A549 (cell line): ENCODE measurements around the gene PPFIA2. TPM values are rescaled to one million over a fixed set of nuclear protein-coding genes. Genes with fewer than 3 reads are reported as not detected.

Source experiments
- ATAC-seq, 2 experiments: fragments of 200-7000 bp in 1 of 2; fragments of >200 bp in 1 of 2; cut with Nextera tagmentation in 1 of 2; cut with Tn5 transposase in 1 of 2; 3 replicates each; pipeline versions ENCODE4 v1.8.0 to v1.9.1; 2018 to 2020; ENCODE audit warnings: mild to moderate bottlenecking in 1 of 2, moderate library complexity in 1 of 2
- CTCF ChIA-PET: fragments of 300-600 bp; sonication (Branson Sonifier 250); formaldehyde crosslinking; extraction: SDS; loops from one replicate; lab custom pipeline; 2021; ENCODE audit warnings: antibody characterized with exemption, inconsistent platforms; lab: Yijun Ruan, JAX
- POLR2A ChIA-PET: fragments of 350-600 bp; formaldehyde crosslinking; extraction: SDS; loops from one replicate; lab custom pipeline; 2021; ENCODE audit warnings: antibody characterized with exemption, inconsistent platforms; lab: Yijun Ruan, JAX
- DNase-seq, 2 experiments: peaks; one replicate each; pipeline versions ENCODE4 v3.0.0 to v3.0.0-alpha.2; 2011 to 2016; ENCODE audit warnings: low read depth in 1 of 2, low spot score in 1 of 2
- FAIRE-seq: peaks from 2 replicates; lab custom pipeline; 2011; peaks lifted over from hg19 to GRCh38; lab: Jason Lieb, UNC
- H3K27ac ChIP-seq, 2 experiments: fragments of >200 bp; sonication (Bioruptor Twin); formaldehyde crosslinking; 3 replicates each; pipeline ENCODE4 v1.5.1; 2016 to 2017
- H3K4me1 ChIP-seq: fragments of >200 bp; sonication (Bioruptor Twin); formaldehyde crosslinking; 3 replicates; pipeline ENCODE4 v1.6.1; 2016
- H3K4me2 ChIP-seq: fragments of >200 bp; sonication (Bioruptor Twin); formaldehyde crosslinking; 3 replicates; pipeline ENCODE4 v1.6.1; 2016
- H3K4me3 ChIP-seq: fragments of >200 bp; sonication (Bioruptor Twin); formaldehyde crosslinking; 3 replicates; pipeline ENCODE4 v1.5.1; 2016
- H3K9me3 ChIP-seq: fragments of >200 bp; sonication (Bioruptor Twin); formaldehyde crosslinking; 3 replicates; pipeline ENCODE4 v1.6.1; 2016
- BCL3 ChIP-seq: fragments of >200 bp; sonication (Bioruptor Twin); formaldehyde crosslinking; IDR thresholded peaks from 3 replicates; pipeline ENCODE4 v1.6.1; 2016
- BHLHE40 ChIP-seq: IDR thresholded peaks from 2 replicates; pipeline ENCODE4 v1.6.1; 2012; ENCODE audit warnings: low read depth, low read length, inconsistent platforms
- CTCF ChIP-seq: fragments of >200 bp; sonication (Bioruptor Twin); formaldehyde crosslinking; IDR thresholded peaks from 3 replicates; pipeline ENCODE4 v1.5.1; 2016
- E2F6 ChIP-seq: IDR thresholded peaks from 2 replicates; pipeline ENCODE4 v1.6.1; 2012; ENCODE audit warnings: low read depth, borderline replicate concordance
- EHMT2 ChIP-seq: fragments of 200-600 bp; sonication (generic); IDR thresholded peaks from 2 replicates; pipeline ENCODE4 v1.6.1; 2016; ENCODE audit warnings: antibody characterized with exemption, low read depth, mild to moderate bottlenecking, moderate library complexity
- ELK1 ChIP-seq: fragments of 150-350 bp; IDR thresholded peaks from 2 replicates; pipeline ENCODE4 v1.6.1; 2014; ENCODE audit warnings: low read depth, mild to moderate bottlenecking, low read length
- HDAC2 ChIP-seq: fragments of 200-600 bp; sonication (generic); IDR thresholded peaks from 2 replicates; pipeline ENCODE4 v1.6.1; 2016
- JUNB ChIP-seq: fragments of >200 bp; sonication (Bioruptor Twin); formaldehyde crosslinking; IDR thresholded peaks from 2 replicates; pipeline ENCODE4 v1.6.1; 2016
- KDM5A ChIP-seq: fragments of 200-600 bp; sonication (generic); IDR thresholded peaks from 2 replicates; pipeline ENCODE4 v1.6.1; 2016; ENCODE audit warnings: antibody characterized with exemption, mild to moderate bottlenecking
- MAZ ChIP-seq: fragments of 150-350 bp; IDR thresholded peaks from 2 replicates; pipeline ENCODE4 v1.6.1; 2014; ENCODE audit warnings: antibody characterized with exemption, low read depth, low read length, borderline replicate concordance
- MYC ChIP-seq: IDR thresholded peaks from 2 replicates; pipeline ENCODE4 v1.6.1; 2012; ENCODE audit warnings: mild to moderate bottlenecking, inconsistent platforms, low read length, improper control_type of control experiment, borderline replicate concordance
- NPAS2 ChIP-seq: fragments of 250-450 bp; sonication (Bioruptor Pico); IDR thresholded peaks from 2 replicates; pipeline ENCODE4 v1.8.0; 2022; ENCODE audit warnings: mild to moderate bottlenecking, moderate library complexity, borderline replicate concordance
- PHF8 ChIP-seq: fragments of 200-600 bp; sonication (generic); IDR thresholded peaks from 2 replicates; pipeline ENCODE4 v1.6.1; 2016; ENCODE audit warnings: low read depth, mild to moderate bottlenecking, antibody characterized with exemption, moderate library complexity, borderline replicate concordance
- RARB ChIP-seq: fragments of 250-450 bp; sonication (Bioruptor Pico); IDR thresholded peaks from 2 replicates; pipeline ENCODE4 v1.8.0; 2021; ENCODE audit warnings: mild to moderate bottlenecking, moderate library complexity
- RFX5 ChIP-seq: fragments of 450-650 bp; IDR thresholded peaks from 2 replicates; pipeline ENCODE4 v1.7.1; 2014; ENCODE audit warnings: antibody characterized with exemption, mild to moderate bottlenecking, moderate library complexity
- RNF2 ChIP-seq: fragments of 200-600 bp; sonication (generic); IDR thresholded peaks from 2 replicates; pipeline ENCODE4 v1.6.1; 2016; ENCODE audit warnings: low read depth, mild to moderate bottlenecking, antibody characterized with exemption, moderate library complexity, borderline replicate concordance
- SMC3 ChIP-seq: fragments of >200 bp; sonication (Bioruptor Twin); formaldehyde crosslinking; IDR thresholded peaks from 3 replicates; pipeline ENCODE4 v1.6.1; 2018; ENCODE audit warnings: inconsistent platforms
- ZC3H11A ChIP-seq: fragments of 450-650 bp; IDR thresholded peaks from 2 replicates; pipeline ENCODE4 v1.6.1; 2014; ENCODE audit warnings: antibody characterized with exemption, mild to moderate bottlenecking
- ZFP36 ChIP-seq: fragments of 450-650 bp; IDR thresholded peaks from 2 replicates; pipeline ENCODE4 v1.6.1; 2014; ENCODE audit warnings: borderline replicate concordance; ENCODE audit not compliant: partially characterized antibody
- ZNF302 ChIP-seq: fragments of 250-450 bp; sonication (Bioruptor Pico); IDR thresholded peaks from 2 replicates; pipeline ENCODE4 v1.9.0; 2021; ENCODE audit warnings: inconsistent platforms, mild to moderate bottlenecking, moderate library complexity
- WGBS: methylation state at CpG from one replicate; pipeline ENCODE4 v1.1.6; 2017; ENCODE audit errors: missing lambda C conversion rate; 5-methylcytosine and 5-hydroxymethylcytosine counted together
- polyA plus RNA-seq, 4 experiments: library from polyadenylated mRNA; depleted of rRNA in 3 of 4; stranded (reverse); fragments of >200 nt; fragmentation: RNase III in 1 of 4; extraction: RNeasy Plus Mini Kit Qiagen cat#74134 plus additional on column Dnase treatment in 1 of 4; gene quantifications; 2 replicates in 3 of 4; 3 replicates in 1 of 4; pipeline ENCODE4 v1.2.3, GENCODE V29; 2011 to 2017
- TF ChIP-seq, protein P1 (sequence below): fragments of 200-600 bp; sonication (generic); IDR thresholded peaks from 2 replicates; pipeline ENCODE4 v1.6.1; 2016; ENCODE audit warnings: antibody characterized with exemption, mild to moderate bottlenecking, moderate library complexity
- TF ChIP-seq, protein P2 (sequence below): fragments of >200 bp; sonication (Bioruptor Twin); formaldehyde crosslinking; IDR thresholded peaks from 2 replicates; pipeline ENCODE4 v1.6.1; 2016

Gene PPFIA2
- polyA plus RNA-seq, 2 of the 4 experiments (the other 2 are of a cell fraction) = not detected

- ATAC-seq (no peak), FAIRE-seq (no peak), DNase-seq (no peak)
- no peak overlapping the region for H3K27ac ChIP-seq
- TF ChIP-seq NPAS2 = no peak
- TF ChIP-seq, protein P1, sequence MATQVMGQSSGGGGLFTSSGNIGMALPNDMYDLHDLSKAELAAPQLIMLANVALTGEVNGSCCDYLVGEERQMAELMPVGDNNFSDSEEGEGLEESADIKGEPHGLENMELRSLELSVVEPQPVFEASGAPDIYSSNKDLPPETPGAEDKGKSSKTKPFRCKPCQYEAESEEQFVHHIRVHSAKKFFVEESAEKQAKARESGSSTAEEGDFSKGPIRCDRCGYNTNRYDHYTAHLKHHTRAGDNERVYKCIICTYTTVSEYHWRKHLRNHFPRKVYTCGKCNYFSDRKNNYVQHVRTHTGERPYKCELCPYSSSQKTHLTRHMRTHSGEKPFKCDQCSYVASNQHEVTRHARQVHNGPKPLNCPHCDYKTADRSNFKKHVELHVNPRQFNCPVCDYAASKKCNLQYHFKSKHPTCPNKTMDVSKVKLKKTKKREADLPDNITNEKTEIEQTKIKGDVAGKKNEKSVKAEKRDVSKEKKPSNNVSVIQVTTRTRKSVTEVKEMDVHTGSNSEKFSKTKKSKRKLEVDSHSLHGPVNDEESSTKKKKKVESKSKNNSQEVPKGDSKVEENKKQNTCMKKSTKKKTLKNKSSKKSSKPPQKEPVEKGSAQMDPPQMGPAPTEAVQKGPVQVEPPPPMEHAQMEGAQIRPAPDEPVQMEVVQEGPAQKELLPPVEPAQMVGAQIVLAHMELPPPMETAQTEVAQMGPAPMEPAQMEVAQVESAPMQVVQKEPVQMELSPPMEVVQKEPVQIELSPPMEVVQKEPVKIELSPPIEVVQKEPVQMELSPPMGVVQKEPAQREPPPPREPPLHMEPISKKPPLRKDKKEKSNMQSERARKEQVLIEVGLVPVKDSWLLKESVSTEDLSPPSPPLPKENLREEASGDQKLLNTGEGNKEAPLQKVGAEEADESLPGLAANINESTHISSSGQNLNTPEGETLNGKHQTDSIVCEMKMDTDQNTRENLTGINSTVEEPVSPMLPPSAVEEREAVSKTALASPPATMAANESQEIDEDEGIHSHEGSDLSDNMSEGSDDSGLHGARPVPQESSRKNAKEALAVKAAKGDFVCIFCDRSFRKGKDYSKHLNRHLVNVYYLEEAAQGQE = no peak
- no peak for TF ChIP-seq BHLHE40
- no peak for TF ChIP-seq SMC3
- TF ChIP-seq JUNB = no peak
- no peak for TF ChIP-seq RFX5
- no peak for TF ChIP-seq ELK1
- no peak for TF ChIP-seq RARB (CRISPR knock-in tag)
- TF ChIP-seq PHF8 = no peak
- no peak for TF ChIP-seq KDM5A
- no peak for TF ChIP-seq ZNF302 (CRISPR knock-in tag)
- TF ChIP-seq RNF2 = no peak
- TF ChIP-seq EHMT2 = no peak
- TF ChIP-seq BCL3 = no peak
- no peak for TF ChIP-seq ZC3H11A
- TF ChIP-seq, protein P2, sequence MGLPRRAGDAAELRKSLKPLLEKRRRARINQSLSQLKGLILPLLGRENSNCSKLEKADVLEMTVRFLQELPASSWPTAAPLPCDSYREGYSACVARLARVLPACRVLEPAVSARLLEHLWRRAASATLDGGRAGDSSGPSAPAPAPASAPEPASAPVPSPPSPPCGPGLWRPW = no peak
- no peak for TF ChIP-seq ZFP36
- no peak for TF ChIP-seq HDAC2
- TF ChIP-seq MYC = no peak
- ChIA-PET CTCF (no interaction called here), POLR2A (no interaction called here)
- H3K4me1 ChIP-seq = no peaks in the 10 kb centered on the region
- no peaks in the 10 kb centered on the region for H3K9me3 ChIP-seq
- 57% methylated on average over 3 of the region's 3 CpGs for WGBS
- H3K4me2 ChIP-seq = no peak overlapping the region
- H3K4me3 ChIP-seq = no peak overlapping the region
Observed at GRCh38 chr12:81252228-81252627, 506.9 kb downstream of the PPFIA2 start.

DNA sequence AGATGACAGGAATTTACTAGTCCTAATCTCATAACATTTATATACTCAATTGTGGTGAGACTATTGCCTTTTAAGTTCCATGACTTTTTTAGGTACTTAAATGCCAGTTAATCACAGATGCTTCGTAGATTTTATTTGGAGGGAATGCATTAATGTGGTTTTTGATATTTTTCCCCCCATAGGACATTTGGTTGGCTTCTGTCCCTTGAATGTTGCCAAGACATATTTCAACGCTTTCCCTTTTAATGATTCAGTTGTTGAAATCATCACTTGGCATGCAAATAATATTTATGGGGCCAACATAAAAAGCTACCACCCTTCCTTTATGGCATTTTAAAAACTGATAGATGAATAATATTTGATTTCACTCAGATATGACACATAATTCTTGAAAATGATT, 509.2 kb downstream of the PPFIA2 start:
- 35% methylated on average over 2 of the region's 2 CpGs for WGBS
- Histone ChIP-seq H3K4me2 (no peak overlapping the region), H3K4me1 (no peaks in the 10 kb centered on the region), H3K4me3 (no peak overlapping the region), H3K27ac (no peak overlapping the region), H3K9me3 (no peaks in the 10 kb centered on the region)
- ATAC-seq (no peak), DNase-seq (no peak), FAIRE-seq (no peak)
- POLR2A ChIA-PET = no interaction called here
- TF ChIP-seq E2F6 = no peak
- TF ChIP-seq CTCF = no peak
- TF ChIP-seq RNF2 = no peak
- TF ChIP-seq MAZ = no peak
- no peak for TF ChIP-seq SMC3
- no peak for TF ChIP-seq RARB (CRISPR knock-in tag)
- CTCF ChIA-PET = no interaction called here
